Breast epithelium (tissue), 3 donors: ENCODE results near the gene TTBK2.

Source experiments
- POLR2A ChIP-seq: fragments of 450-650 bp; IDR thresholded peaks from one replicate; pipeline ENCODE4 v1.6.1; 2016; ENCODE audit warnings: antibody characterized with exemption, mild to moderate bottlenecking, moderate library complexity
- POLR2AphosphoS5 ChIP-seq, 3 donors: sonication (generic); formaldehyde crosslinking; IDR thresholded peaks; one replicate each; pipeline ENCODE4 v1.6.1; 2017; ENCODE audit warnings: antibody characterized with exemption in 3 of 3
- TF ChIP-seq, protein P1 (sequence below), 3 donors: fragments of 450-650 bp; IDR thresholded peaks; one replicate each; pipeline ENCODE4 v1.5.1; 2016 to 2017; ENCODE audit warnings: antibody characterized with exemption in 3 of 3, mild to moderate bottlenecking in 3 of 3, moderate library complexity in 3 of 3

DNA sequence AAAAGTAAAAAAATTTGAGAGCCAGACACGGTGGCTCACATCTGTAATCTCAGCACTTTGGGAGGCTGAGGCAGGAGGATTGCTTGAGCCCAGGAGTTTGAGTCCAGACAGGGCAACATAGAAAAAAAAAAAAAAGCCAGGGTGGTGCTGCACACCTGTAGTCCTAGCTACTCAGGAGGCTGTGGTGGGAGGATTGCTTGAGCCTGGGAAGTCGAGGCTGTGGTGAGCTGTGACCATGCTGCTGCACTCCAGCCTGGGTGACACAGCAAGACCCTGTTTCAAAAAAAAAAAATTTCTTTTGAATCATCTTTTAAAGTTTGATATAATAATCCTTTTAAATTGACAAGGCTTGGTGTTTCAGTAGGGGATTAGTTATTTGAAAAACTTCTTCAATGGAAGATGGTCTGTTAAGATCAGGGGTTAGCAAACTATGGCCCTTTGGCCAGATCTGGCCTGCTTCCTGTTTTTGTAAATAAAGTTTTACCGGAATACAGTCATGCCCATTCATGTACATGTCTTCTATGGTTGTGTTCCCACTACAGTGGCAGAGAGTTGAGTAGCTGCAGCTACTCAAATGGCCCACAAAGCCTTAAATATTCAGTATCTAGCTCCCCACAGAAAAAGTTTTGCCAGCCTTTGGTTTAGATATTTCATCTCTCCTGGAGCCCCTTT, 212.6 kb downstream of the TTBK2 start:
- TF ChIP-seq, protein P1, sequence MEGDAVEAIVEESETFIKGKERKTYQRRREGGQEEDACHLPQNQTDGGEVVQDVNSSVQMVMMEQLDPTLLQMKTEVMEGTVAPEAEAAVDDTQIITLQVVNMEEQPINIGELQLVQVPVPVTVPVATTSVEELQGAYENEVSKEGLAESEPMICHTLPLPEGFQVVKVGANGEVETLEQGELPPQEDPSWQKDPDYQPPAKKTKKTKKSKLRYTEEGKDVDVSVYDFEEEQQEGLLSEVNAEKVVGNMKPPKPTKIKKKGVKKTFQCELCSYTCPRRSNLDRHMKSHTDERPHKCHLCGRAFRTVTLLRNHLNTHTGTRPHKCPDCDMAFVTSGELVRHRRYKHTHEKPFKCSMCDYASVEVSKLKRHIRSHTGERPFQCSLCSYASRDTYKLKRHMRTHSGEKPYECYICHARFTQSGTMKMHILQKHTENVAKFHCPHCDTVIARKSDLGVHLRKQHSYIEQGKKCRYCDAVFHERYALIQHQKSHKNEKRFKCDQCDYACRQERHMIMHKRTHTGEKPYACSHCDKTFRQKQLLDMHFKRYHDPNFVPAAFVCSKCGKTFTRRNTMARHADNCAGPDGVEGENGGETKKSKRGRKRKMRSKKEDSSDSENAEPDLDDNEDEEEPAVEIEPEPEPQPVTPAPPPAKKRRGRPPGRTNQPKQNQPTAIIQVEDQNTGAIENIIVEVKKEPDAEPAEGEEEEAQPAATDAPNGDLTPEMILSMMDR (IDR thresholded peaks at IDR 0.05) = no peak
- TF ChIP-seq POLR2AphosphoS5 (IDR thresholded peaks at IDR 0.05) (no peak), POLR2A (no peak)
